HG02938 (cell line): ENCODE measurements around the gene UMAD1.

ENCODE experiments used
- ATAC-seq: cut with Tn5 transposase; IDR thresholded peaks from one replicate; pipeline ENCODE4 v1.9.1; 2021; ENCODE audit warnings: mild to moderate bottlenecking, moderate library complexity; ENCODE audit not compliant: unreplicated experiment

The UMAD1 gene

GRCh38 chr7:7761974-7762779, 121.6 kb downstream of the UMAD1 start:
- peak; percentile 54 for ATAC-seq

DNA sequence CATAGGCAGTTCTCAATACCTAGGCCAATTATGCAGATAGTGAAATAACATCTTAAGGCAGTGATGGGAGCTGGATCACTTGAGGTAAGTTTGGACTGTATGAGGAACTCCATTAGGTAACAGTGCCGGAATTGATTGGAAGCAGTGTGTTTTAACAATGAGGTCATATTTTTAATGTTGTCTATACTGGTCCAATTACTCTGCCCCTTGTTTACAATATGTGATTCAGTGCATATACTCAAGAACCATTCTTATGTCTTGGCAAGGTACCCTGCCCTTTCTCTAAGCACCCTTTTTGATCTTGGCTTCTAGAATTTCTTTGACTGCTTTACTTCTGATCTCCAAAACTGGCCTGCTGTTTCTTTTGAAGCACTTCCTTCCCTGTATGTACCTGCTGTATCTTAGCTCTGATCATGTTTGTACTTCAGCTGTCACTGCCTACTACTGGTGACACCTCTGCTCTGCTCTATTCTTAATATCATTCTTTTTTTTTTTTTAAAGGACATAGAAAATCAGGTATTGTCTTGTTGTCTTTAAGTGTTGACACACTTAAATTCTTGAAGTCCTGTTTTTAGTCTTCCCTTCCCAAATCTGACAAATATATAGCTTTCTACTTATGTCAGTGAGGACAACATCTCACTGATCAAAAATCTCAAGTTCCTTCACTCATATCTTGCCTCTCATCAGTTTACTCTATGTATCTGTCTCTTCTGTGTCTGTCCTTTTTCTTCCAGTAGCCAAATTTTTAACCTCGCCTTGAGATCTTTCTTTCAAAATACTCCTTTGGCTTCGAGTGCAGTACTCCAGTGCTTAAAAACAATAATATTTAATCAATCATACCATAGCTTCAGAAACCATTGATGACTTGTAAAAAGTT, 124.2 kb downstream of the UMAD1 start:
- ATAC-seq: no peak

DNA sequence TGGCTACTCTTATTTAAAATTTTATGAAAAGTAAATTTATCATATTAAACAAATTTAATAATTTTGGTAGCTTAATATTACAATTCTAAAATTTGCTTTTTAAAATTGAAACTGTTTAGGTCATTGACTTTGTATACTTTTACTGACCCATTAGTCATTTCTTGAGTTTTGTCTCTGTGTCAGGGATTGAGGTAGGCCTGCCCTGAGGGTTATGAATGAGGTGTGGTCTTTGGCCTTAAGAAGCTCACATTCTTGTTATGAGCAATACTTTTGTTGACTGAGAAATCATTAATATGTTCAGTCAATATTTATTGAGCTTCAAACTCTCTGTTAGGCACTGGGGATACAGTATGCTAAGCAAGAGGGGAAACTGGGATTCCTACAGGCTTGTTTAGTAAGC, 124.9 kb downstream of the UMAD1 start:
- ATAC-seq: peak; percentile 83

DNA sequence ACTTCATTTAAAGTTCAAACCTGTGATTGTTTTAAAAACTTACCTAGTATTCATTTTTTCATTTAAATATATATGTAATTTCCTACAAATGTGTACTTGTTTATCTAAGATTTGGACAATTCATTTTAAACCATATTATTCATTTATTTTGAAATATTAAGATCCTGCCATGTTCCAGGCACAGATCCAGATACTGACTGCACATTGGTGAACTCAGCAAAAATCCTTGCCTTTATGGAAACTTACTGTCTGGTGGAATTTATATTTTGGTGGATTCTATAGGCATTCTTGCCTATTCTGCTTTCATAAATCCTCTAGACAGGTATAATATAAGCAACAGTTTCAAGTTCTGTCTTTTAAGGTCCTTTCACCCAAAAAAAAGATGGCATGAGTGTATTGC, 126.1 kb downstream of the UMAD1 start:
- no peak for ATAC-seq

DNA sequence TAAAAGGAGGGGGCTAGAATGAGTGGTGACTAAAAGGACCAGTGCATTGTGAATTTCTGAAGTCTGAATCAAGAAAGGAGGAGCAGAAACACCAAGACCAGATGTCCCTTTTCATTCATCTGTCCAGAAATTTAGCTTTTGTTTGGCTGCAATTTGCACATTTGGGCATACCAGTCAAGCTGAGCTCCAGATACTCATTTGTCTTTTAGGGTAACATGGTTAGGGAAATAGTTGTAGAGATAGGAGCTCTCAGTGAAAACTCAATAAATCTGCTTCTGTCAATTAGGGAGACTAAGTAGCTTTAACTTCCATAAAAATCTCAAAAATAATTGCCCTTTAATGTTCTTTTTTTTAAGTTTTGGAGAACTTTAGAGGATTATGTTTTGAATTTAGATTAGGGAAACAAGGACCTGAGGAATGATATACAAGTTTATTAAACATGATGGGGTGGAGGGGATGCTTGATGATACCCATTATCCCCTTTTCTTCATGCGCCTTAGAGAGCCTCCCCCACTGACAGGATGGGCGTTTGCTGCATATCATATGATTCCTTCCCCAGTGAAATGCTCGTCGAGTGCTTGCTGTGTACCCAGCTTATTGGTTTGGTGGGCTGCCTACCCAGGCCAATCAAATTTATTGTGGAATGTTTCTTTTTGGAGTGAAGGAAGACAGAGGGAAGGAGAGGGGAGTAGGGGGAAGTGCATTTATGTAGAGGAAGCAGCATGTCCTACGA, 128.6 kb downstream of the UMAD1 start:
- no peak for ATAC-seq

GRCh38 chr7:7769710-7770627, 129.4 kb downstream of the UMAD1 start:
- ATAC-seq: no peak

GRCh38 chr7:7771452-7771851, 130.9 kb downstream of the UMAD1 start:
- ATAC-seq: no peak

- ATAC-seq: no peak
These were observed 131.9 kb downstream of the UMAD1 start for GRCh38 chr7:7772397-7772821.

DNA sequence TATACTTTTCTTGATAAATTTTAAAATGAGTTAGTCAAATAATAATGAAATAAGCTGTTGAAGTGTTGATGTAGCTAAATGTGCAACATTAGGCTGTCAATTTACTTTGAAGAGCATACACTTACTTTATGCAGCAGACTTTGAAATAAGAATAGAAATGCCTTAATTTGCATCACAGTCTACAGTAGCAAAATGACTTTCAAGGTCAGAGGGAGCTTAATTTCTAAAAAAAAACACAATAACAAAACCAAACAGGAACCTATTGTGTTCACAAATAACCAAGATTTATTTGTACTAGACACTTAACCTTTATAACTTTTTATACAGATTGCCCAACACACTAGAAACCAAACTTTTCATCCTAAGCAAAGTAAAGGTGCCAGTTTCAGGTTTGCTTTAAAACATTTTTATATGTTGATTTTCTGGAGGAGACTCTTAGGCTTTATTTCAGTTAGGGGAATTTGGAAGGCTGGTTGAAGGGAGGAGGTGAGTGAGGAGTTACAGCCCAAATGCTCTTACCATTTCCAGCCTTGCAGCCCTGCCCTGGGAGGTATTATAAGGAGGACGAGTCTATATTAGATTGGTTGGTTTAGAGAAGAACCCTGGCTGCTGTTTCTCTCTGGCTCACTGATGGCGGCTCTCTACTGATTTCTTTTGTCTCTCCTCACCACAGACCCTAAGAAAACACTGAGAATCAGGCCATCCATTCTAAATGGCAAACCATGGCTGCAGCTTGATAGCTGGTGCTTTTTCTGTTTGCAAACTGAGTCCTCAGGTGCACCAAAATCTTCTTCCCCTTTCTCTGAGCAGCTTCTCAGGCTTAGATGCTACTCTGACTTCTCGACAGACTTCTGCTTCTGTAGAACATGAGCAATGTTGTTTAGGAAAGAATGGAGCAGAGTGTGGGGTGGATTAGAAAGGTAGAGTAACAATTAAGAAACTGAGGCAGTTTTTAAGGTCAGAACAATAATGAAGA, 133.1 kb downstream of the UMAD1 start:
- ATAC-seq: peak; percentile 54

GRCh38 chr7:7779888-7780287, 139.3 kb downstream of the UMAD1 start:
- no peak for ATAC-seq

- ATAC-seq: no peak
These were observed 142.4 kb downstream of the UMAD1 start for GRCh38 chr7:7783001-7783400.

DNA sequence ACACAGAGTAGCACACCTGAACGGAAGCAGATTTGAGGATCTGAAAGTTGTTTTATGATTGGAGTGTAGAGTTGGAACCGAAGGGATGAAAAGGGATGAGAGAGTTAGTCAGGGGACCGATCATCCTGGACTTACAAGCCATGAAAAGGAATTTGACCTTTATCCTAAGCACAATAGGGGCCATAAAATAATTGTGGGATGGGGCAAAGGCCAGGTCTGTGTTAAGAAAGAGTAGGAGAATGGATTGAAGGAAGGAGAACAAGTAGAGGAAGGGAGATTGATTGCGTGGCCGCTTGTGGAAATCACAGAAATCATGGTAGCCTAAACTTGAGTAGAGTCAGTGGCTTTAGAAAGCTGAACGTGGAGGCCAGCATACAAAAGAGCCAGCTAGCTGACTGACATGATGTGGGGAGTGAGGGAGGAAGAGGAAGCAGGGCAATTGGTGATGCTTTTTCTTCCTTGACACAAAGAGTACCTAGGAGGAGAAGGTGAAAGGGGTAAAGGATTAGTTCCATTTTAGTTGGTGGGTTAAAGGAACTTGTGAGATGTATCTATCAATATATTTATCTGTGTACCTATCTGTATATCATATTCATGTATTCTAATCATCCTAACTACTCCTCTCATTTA, 144.9 kb downstream of the UMAD1 start:
- ATAC-seq: no peak

DNA sequence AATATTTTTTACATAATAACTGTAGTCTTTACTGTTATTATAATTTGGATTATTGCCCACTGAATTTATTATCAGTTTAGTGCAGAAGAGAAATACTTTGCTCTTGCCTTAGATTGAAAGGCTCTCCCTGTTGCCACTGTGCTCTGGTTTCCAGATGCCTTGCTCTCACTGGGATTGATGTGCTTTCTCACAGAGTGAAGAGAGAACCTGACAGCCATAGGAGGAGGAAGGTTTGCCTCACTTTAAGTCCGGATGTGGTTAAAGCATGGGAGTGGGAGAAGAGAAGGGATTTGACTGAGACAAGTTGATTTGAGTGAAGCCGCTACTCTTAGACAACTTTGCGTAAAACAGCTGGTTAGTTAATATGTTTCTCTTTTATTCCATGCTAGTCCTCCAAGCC, 146.0 kb downstream of the UMAD1 start:
- no peak for ATAC-seq

GRCh38 chr7:7789551-7789988, 149.0 kb downstream of the UMAD1 start:
- ATAC-seq: peak; percentile 94

DNA sequence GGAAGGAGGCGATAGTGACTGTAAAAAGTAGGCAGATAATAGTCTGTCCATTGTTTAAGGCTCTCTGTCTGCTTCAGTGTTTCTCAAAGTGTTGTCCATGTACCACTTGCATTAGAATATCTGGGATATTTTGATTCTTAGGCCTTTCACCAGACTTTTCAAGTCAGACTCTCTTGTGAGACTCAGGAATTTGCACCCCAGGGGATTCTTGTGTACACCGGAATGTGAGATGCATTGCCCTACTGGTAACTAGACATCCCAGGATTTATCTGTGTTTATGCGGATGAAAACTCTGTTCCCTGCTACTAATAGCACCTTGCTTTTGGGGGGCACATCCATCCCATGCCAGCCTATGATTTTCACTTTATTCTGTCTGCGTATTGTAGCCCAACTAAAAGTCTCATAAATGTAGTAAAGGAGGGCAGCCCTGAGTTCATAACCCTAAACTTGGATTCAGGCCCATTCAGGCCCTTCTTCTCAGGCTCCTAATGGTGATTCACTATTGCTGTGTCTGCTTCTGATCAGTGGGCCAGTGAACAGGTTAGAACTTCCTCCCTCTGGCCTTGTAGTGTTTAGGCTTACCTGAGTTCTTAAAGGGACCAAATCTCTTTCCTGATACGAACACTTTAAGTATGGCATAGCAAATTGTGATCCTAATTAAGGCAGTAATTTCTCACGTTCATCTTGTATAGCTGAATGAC, 149.6 kb downstream of the UMAD1 start:
- no peak for ATAC-seq

GRCh38 chr7:7791523-7791922, 151.0 kb downstream of the UMAD1 start:
- no peak for ATAC-seq

DNA sequence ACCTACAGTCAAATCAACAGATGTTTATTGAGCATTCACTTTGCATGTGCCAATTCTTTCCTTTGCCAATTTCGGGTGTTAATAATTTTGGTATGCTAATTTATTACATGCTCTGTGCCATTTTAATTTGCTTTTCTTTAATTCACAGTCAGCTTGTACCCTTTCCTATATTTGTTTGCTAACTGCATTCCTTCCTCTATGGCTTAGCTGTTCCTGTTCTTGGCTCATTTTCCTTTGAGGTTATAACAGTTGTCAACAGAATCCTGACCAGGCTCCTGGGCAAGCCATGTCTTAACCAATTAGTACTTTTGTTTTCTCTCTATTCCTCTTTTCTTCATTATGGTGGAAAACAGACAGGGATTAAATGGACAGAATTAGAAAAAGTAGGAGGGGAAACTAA, 151.5 kb downstream of the UMAD1 start:
- no peak for ATAC-seq

- no peak for ATAC-seq
These were observed 152.7 kb downstream of the UMAD1 start for GRCh38 chr7:7793249-7793648.
